ENCODE data around the gene PEMT. TPM values are rescaled to one million over a fixed set of nuclear protein-coding genes. Genes with fewer than 3 reads are reported as not detected.

The PEMT gene
- 22.0 and 23.8 TPM in 2 replicates for total RNA-seq

DNA sequence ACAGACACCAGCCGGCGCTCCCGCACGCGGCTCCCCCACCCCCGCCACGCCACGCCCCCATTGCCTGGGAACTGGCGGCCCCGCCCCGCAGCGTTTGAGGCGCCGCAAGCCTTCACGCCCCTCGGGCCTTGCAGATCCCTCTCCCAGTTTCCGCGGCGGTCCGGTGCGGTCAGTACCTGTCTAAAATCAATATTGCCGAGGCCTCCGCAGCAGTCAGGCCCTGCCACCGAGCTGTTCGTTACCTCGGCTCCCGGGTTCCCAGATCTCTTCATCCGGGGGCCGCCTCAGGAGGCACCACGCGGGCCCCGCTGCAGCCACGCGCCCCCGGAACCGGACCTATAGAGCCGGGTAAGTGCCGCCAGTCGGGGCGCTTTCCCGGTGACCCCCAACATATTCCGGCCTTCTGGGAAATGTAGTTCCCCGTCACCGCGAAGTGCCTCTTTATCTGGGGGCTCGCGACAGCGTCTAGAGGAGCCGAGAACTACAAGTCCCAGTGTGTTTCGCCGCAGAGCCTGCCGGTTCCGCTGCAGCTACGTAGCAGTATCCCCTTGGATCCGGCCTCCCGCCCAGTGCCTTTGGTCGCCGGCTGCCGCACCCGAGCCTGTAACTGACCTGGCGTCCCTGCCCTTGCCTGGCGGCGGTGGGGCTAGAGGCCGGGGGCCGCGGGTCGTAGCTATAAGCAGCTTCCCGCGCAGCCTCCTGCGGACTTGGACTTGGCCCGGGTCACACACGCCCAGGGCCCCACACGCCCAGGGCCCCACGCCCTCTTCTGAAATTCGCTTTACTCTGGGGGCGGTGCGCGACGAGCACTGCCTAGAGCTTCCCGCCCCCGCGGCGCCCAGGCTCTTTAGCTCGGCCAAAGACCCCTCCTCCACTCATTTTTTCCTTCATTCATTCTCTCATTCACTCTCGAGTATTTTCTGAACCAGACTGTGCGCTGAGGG, at the start of gene PEMT:
Gene PEMT (minus strand): TSS at position 354 of the 944 bp plus-strand sequence. CDS start 82 bp downstream, at position 272.

GRCh38 chr17:17496189-17497064, 95.1 kb downstream of the PEMT start, which contains the start of gene RASD1:
RASD1 (minus strand) TSS chr17:17496395; CDS start chr17:17496181, 214 bp downstream.

GRCh38 chr17:17476865-17477467, 114.5 kb downstream of the PEMT start, which contains the start of gene MED9:
MED9 (plus strand) TSS chr17:17477000; CDS start chr17:17477042, 42 bp downstream.

Other genes with a start within 250 kb of the PEMT start
- gene MED9, start 114.7 kb downstream of the PEMT start, total RNA-seq = 7.7 and 9.9 TPM in 2 replicates
- gene RASD1, start 95.3 kb downstream of the PEMT start, total RNA-seq = 0.77 and 1.7 TPM in 2 replicates
- gene RAI1, start 89.8 kb upstream of the PEMT start, total RNA-seq = 4.5 and 4.8 TPM in 2 replicates
- 15.2 and 35.1 TPM in 2 replicates for gene SREBF1, start 245.3 kb upstream of the PEMT start, total RNA-seq